A549 treated with AZD2906 at 1 μM for 4 hours (cell line): ENCODE data around the gene DCP1A. TPM values are rescaled to one million over a fixed set of nuclear protein-coding genes. Genes with fewer than 3 reads are reported as not detected.

ENCODE experiments used
- total RNA-seq: library from RNA; stranded (reverse); fragments of 200-300 nt; extraction: Qiagen RNA extraction; gene quantifications from 5 replicates; pipeline ENCODE4 v1.2.3, GENCODE V29; 2022

The DCP1A gene
- 5.6 to 7.0 TPM (median 6.5 TPM) in 5 replicates for total RNA-seq

GRCh38 chr3:53347261-53348064 is at the start of gene DCP1A:
DCP1A (minus strand) TSS chr3:53347543; CDS start chr3:53347517, 26 bp downstream.

GRCh38 chr3:53255775-53256703 is 91.3 kb downstream of the DCP1A start, which contains the start of gene TKT:
TKT (minus strand) TSS chr3:53256022; CDS start chr3:53255942, 80 bp downstream.

Other genes starting within 250 kb of the DCP1A start
- 18.9 to 27.9 TPM (median 26.9 TPM) in 5 replicates for gene RFT1, start 217.1 kb downstream of the DCP1A start, total RNA-seq
- 42.3 to 52.5 TPM (median 51.0 TPM) in 5 replicates for gene PRKCD, start 186.3 kb downstream of the DCP1A start, total RNA-seq
- gene TKT, start 91.5 kb downstream of the DCP1A start, total RNA-seq, result 1,646 to 2,026 TPM (median 1,908 TPM) in 5 replicates
- gene CACNA1D, start 147.1 kb upstream of the DCP1A start, total RNA-seq, result 0.55 to 0.95 TPM (median 0.70 TPM) in 5 replicates